GM13977 (cell line): ENCODE data around the gene FGFR4.

Experiments used
- DNase-seq: peaks from one replicate; pipeline ENCODE4 v3.0.0; 2012; ENCODE audit warnings: low spot score
- in situ Hi-C: fragments of 300-500 bp; cut with MboI; formaldehyde crosslinking; loops from one replicate; pipeline ENCODE4 v1.12.0; 2022; ENCODE audit warnings: low sequenced_read_pairs, low pct_unique_long_range_greater_than_20kb, mixed read lengths, inconsistent platforms; ENCODE audit not compliant: unreplicated experiment
- TF ChIP-seq, protein P1 (sequence below): IDR thresholded peaks from 2 replicates; pipeline ENCODE4 v1.5.1; 2012; ENCODE audit warnings: mild to moderate bottlenecking, control low read depth; ENCODE audit not compliant: insufficient read depth; ENCODE audit errors: extremely low read depth, missing control alignments

FGFR4 gene

DNA sequence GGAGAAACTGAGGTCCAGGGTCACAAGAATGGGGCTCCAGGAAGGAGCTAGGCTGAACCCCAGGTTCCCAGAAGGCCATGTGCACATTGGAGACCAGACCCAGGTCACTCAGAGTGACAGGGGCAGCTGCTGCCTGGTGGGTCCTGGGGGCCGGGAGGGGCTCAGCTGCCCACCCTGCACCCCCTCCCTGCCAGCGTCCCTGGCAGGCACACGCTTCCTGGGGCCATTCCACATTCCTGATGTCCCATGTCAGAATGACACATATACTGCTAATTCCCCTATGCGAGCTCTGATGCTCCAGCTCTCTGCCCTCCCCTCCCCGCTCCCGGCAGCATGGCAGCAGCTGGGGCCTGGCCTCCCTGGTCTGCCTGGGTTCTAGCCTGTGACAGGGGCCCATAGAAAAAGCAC, 14.0 kb downstream of the FGFR4 start:
- DNase-seq, result no peak
- in situ Hi-C loops, result loop anchor here (25.0 kb wide), 1 partner anchor 438 kb away; no protein-coding TSS in a partner anchor
- TF ChIP-seq, protein P1, sequence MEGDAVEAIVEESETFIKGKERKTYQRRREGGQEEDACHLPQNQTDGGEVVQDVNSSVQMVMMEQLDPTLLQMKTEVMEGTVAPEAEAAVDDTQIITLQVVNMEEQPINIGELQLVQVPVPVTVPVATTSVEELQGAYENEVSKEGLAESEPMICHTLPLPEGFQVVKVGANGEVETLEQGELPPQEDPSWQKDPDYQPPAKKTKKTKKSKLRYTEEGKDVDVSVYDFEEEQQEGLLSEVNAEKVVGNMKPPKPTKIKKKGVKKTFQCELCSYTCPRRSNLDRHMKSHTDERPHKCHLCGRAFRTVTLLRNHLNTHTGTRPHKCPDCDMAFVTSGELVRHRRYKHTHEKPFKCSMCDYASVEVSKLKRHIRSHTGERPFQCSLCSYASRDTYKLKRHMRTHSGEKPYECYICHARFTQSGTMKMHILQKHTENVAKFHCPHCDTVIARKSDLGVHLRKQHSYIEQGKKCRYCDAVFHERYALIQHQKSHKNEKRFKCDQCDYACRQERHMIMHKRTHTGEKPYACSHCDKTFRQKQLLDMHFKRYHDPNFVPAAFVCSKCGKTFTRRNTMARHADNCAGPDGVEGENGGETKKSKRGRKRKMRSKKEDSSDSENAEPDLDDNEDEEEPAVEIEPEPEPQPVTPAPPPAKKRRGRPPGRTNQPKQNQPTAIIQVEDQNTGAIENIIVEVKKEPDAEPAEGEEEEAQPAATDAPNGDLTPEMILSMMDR, result no peak

DNA sequence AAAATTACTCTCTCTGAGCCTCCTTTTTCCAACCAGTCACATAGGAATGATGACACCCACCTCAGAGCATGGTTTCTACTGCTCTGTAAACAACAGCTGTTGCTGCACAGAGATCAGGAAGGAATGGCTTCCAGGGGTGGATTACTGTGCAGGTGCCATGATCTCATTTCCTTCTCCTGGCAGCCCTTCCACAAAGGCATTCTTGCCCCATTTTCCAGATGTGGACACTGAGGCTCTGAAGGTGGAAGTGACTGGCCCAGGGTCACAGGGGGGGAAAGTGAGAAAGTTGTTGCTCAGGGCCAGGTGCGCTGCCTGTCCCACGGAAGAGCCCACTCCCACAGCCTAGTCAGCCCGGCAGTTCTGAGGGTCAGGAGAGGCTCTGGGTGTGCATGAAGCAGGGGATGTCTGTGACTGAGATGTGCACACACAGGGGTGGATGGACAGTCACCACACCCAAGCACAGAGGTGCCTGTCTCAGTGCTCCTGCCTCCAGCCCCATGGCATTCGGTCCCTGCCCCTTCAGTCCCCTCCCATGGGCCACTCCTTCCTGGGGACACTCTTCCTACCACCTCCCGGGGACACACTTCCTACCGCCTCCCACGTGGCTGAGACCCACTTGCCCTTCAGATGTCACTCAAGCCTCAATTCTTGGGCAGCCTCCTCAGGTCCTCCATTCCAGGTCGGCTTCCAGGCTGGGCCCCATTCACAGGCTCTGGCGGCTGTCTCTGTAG, 17.0 kb downstream of the FGFR4 start:
- DNase-seq, result no peak
- TF ChIP-seq, protein P1, result no peak
- in situ Hi-C loops, result loop anchor here (25.0 kb wide), 1 partner anchor 441 kb away; no protein-coding TSS in a partner anchor

DNA sequence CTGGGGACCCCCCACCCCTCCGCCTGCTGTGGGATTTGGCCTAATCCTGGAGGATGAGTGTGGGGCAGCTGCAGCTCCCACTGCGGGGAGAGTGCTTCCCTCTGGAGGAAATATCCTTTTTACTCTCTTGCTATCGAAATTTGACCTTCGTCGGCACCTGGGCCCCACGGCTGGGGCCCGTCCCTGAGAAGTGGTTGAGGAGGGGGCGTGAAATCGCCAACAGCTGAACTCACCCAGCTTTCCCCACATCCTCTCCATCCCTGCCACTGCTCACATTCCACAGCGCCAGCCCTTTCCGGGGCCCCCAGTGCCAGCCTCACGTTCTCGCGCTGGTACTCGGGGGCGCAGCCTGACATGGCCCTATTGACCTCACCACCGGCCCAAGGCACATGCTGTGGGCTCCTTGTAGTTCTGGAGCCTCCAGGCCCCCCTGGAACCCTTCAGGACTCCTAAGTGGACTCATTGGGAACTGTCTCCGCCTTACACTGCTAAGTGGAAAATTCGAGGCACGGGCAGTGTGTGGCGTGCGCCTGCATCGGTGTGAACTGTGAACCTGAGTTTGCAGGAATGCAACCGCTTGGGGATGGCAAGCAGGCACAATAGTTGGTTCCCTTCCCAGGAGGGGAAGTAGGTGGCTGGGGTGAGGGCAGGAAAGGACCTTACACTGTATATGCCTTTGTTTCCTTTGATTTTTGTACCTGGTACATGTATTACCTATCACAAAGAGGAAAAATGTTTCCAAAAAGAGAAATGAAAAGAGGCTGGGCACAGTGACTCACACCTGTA, 19.2 kb downstream of the FGFR4 start:
- in situ Hi-C loops, result loop anchor here (25.0 kb wide), 1 partner anchor 444 kb away; no protein-coding TSS in a partner anchor
- TF ChIP-seq, protein P1, result no peak
- DNase-seq, result no peak

DNA sequence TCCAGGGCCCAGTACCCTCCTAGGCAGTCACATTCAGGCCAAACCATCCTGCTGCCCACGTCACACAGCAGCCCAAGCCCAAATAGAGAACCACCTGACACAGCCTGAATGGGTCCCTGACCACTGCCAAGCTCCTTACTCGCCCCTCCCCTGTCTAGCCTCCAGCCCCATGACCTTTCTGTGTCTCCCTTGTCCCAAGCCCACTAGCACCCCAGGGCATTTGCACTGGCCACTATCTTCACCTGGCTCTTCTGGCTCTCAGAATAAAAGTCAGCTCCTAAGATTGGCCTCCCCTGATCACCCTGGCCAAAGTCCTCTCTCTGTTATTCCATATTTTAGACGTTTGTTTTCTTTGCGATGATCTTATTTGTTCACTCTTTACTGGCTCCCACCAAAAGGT, 20.4 kb downstream of the FGFR4 start:
- no peak for DNase-seq
- TF ChIP-seq, protein P1, result no peak
- in situ Hi-C loops, result loop anchor here (25.0 kb wide), 1 partner anchor 445 kb away; no protein-coding TSS in a partner anchor

DNA sequence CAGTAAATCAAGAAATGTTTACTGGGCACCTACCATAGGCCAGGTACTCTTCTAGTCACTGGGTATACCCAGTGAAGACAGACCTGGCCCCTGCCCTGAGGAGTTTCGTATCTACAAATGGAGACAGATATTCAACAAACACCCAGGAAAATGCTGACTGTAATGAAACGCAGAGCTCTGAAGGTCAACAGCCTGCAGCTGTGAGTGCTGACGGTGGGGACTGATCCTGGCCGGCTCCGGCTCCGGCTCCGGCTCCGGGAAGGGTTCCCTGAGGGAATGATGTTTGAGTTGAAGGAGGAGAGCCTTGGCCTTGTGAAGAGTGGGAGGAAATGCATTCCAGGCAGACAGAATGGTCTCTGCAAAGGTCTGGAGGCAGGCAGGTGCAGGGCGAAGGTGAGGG, 23.1 kb downstream of the FGFR4 start:
- in situ Hi-C loops, result loop anchor here (25.0 kb wide), 1 partner anchor 448 kb away; no protein-coding TSS in a partner anchor
- TF ChIP-seq, protein P1, result no peak
- no peak for DNase-seq

DNA sequence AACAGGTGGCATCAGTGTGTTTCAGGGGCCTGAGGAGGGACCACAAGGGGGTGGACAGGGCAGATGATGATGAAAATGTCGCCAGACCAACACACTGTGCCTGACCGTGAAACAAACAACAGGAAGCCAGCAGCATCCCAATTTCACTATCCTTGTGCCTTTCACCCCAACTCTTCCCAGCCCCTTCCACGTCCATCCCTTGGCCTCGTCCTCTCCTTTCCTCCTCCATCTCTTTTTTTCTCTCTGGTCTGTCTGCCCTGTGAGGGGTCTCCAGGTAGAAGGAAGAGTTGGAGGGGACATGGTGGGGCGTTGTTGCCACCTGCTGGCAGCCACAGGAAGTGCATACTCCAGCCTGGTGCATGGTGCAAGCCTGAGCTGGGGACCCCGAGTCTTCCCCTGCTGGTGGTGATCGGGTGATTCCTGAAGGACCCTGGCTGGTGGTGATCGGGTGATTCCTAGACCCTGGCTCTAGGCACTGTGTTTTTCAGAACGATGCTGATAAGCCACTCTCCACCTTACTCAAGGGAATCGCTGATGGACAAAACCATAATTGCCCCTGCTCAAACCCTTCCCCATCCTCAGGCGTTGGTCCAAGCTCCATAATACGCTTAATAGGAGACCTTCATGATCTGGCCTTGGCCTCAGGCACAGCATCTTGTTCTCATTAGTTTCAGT, 25.1 kb downstream of the FGFR4 start:
- in situ Hi-C loops, result loop anchor here (25.0 kb wide), 1 partner anchor 450 kb away; no protein-coding TSS in a partner anchor
- TF ChIP-seq, protein P1, result peak; percentile 95
- DNase-seq, result peak; percentile 84
